ENCODE measurements around the gene POLR3A. TPM values are rescaled to one million over a fixed set of nuclear protein-coding genes. Genes with fewer than 3 reads are reported as not detected.

Gene POLR3A
- total RNA-seq, 1 experiment from 2014 or later: 97.2 TPM

DNA sequence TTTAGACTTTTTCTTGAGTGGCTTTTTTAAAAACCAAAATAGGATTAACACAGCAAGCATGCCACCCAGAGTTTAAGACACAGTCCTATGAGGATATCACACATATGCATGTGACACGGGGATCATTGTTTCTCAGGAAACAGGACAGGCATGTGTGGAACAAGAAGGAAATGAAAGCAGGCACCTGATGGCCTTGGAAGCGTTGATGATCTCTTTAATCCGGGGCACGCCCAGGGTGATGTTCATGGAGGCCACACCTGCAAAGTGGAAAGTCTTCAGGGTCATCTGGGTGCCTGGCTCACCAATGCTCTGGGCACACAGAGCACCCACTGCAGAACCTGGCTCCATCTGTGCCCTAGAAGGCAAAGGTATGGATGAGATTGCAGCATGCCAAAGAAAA is 44.3 kb downstream of the POLR3A start:
- H3F3A ChIP-seq (ENCODE audit: low read length, unreplicated experiment): peaks cover 4% of the 10 kb centered on the region
- DNase-seq (no peak), ATAC-seq (no peak)
- H3K79me2 ChIP-seq (ENCODE audit: low read length): no peaks in the 10 kb centered on the region
- H3K4me1 ChIP-seq (ENCODE audit: insufficient read depth, low read length): peaks cover 34% of the 10 kb centered on the region
- H3K36me3 ChIP-seq (ENCODE audit: low read depth, low read length): peaks cover 89% of the 10 kb centered on the region
- H3K9me3 ChIP-seq (ENCODE audit: low read length): no peaks in the 10 kb centered on the region
- H3K4me2 ChIP-seq (ENCODE audit: low read length): no peak overlapping the region
- no peak overlapping the region for H3K9ac ChIP-seq (ENCODE audit: low read length)
- H2AFZ ChIP-seq (ENCODE audit: low read length): no peak overlapping the region
- H3K27me3 ChIP-seq (ENCODE audit: low read length): no peaks in the 10 kb centered on the region
- POLR2A ChIA-PET (ENCODE audit: unreplicated experiment): no interaction called here
- no peak overlapping the region for H3K27ac ChIP-seq (ENCODE audit: low read length)
- no peak overlapping the region for H3K4me3 ChIP-seq (ENCODE audit: low read length)
- peaks cover 10% of the 10 kb centered on the region; the same call in 1 of the 2 replicates for H4K20me1 ChIP-seq (ENCODE audit: low read length)
- intact Hi-C loops (cut with micrococcal nuclease): loop anchor here (1.0 to 2.0 kb wide), 2 partner anchors 74 to 139 kb away; no protein-coding TSS in a partner anchor
- no TSS peak for BruUV-seq (replicated peaks)
- CTCF ChIA-PET: no interaction called here
- TF ChIP-seq CTCF (conservative IDR thresholded peaks at IDR 0.05; ENCODE audit: low read depth, low read length) (no peak), EZH2phosphoT487 (IDR thresholded peaks at IDR 0.05; ENCODE audit: borderline replicate concordance, low read length) (no peak), EZH2 (IDR thresholded peaks at IDR 0.05; ENCODE audit: low read length, unreplicated experiment) (no peak)
- H3K9me2 ChIP-seq (replicated peaks; ENCODE audit: low read length): no peaks in the 10 kb centered on the region

- no peak overlapping the region for H3K9ac ChIP-seq (ENCODE audit: low read length)
- H4K20me1 ChIP-seq (ENCODE audit: low read length): peaks cover 10% of the 10 kb centered on the region; the same call in 1 of the 2 replicates
- intact Hi-C loops (cut with micrococcal nuclease): loop anchor here (1.0 to 2.0 kb wide), 7 partner anchors 12 to 137 kb away; partner anchors contain the start of genes DLG5 and POLR3A
- TSS peak; percentile 73 for BruUV-seq (replicated peaks)
- H3K4me3 ChIP-seq (ENCODE audit: low read length): no peak overlapping the region
- no peaks in the 10 kb centered on the region for H3K27me3 ChIP-seq (ENCODE audit: low read length)
- H3K79me2 ChIP-seq (ENCODE audit: low read length): no peaks in the 10 kb centered on the region
- H3K27ac ChIP-seq (ENCODE audit: low read length): peak overlapping the region; percentile 42
- H3K4me1 ChIP-seq (ENCODE audit: insufficient read depth, low read length): peaks cover 23% of the 10 kb centered on the region
- peaks cover 4% of the 10 kb centered on the region for H3F3A ChIP-seq (ENCODE audit: low read length, unreplicated experiment)
- no peak overlapping the region for H2AFZ ChIP-seq (ENCODE audit: low read length)
- ChIA-PET CTCF (interaction anchor here (0.6 to 1.8 kb wide), 13 partner anchors 9 to 146 kb away, joined by 3 to 16 read pairs (median 5); partner anchors contain the start of genes DLG5 and POLR3A), POLR2A (ENCODE audit: unreplicated experiment) (interaction anchor here (0.6 to 1.0 kb wide), 6 partner anchors 9 to 209 kb away, joined by 3 to 5 read pairs (median 4); no protein-coding TSS in a partner anchor)
- no peaks in the 10 kb centered on the region for H3K9me2 ChIP-seq (replicated peaks; ENCODE audit: low read length)
- ATAC-seq: peak; percentile 98
- H3K36me3 ChIP-seq (ENCODE audit: low read depth, low read length): peaks cover 88% of the 10 kb centered on the region
- H3K4me2 ChIP-seq (ENCODE audit: low read length): peak overlapping the region; percentile 10
- peak; percentile 98 for DNase-seq
- H3K9me3 ChIP-seq (ENCODE audit: low read length): no peaks in the 10 kb centered on the region
- TF ChIP-seq EZH2phosphoT487 (IDR thresholded peaks at IDR 0.05; ENCODE audit: borderline replicate concordance, low read length) (no peak), CTCF (conservative IDR thresholded peaks at IDR 0.05; ENCODE audit: low read depth, low read length) (peak; percentile 24; the same call in 1 of the 2 replicates)
Observed at GRCh38 chr10:77983384-77984341, 45.7 kb downstream of the POLR3A start.

Measured in PC-3 (cell line).